ENCODE results near the gene GLB1L2.

The GLB1L2 gene

GRCh38 chr11:134383576-134384221 is 51.9 kb downstream of the GLB1L2 start:
- no peak for DNase-seq (ENCODE audit: extremely low read depth in 1 of 2, low read depth in 1 of 2)

- no peak for DNase-seq (ENCODE audit: extremely low read depth in 1 of 2, low read depth in 1 of 2)
These were observed 52.6 kb downstream of the GLB1L2 start for GRCh38 chr11:134384406-134384805.

GRCh38 chr11:134385171-134385570 is 53.4 kb downstream of the GLB1L2 start:
- DNase-seq (ENCODE audit: extremely low read depth in 1 of 2, low read depth in 1 of 2): no peak

- DNase-seq (ENCODE audit: extremely low read depth in 1 of 2, low read depth in 1 of 2): no peak
These were observed 54.2 kb downstream of the GLB1L2 start for GRCh38 chr11:134385774-134386565.

- no peak for DNase-seq (ENCODE audit: extremely low read depth in 1 of 2, low read depth in 1 of 2)
These were observed 55.2 kb downstream of the GLB1L2 start for GRCh38 chr11:134386945-134387344.

- DNase-seq (ENCODE audit: extremely low read depth in 1 of 2, low read depth in 1 of 2): no peak
These were observed 55.7 kb downstream of the GLB1L2 start for GRCh38 chr11:134387501-134387900.

- DNase-seq (ENCODE audit: extremely low read depth in 1 of 2, low read depth in 1 of 2): no peak
These were observed 56.8 kb downstream of the GLB1L2 start for GRCh38 chr11:134388590-134388989.

GRCh38 chr11:134389464-134390180 is 57.8 kb downstream of the GLB1L2 start:
- DNase-seq (ENCODE audit: extremely low read depth in 1 of 2, low read depth in 1 of 2): no peak

GRCh38 chr11:134390706-134391569 is 59.1 kb downstream of the GLB1L2 start:
- DNase-seq (ENCODE audit: extremely low read depth in 1 of 2, low read depth in 1 of 2): no peak

- no peak for DNase-seq (ENCODE audit: extremely low read depth in 1 of 2, low read depth in 1 of 2)
These were observed 59.9 kb downstream of the GLB1L2 start for GRCh38 chr11:134391656-134392055.

GRCh38 chr11:134392953-134393615 is 61.3 kb downstream of the GLB1L2 start:
- no peak for DNase-seq (ENCODE audit: extremely low read depth in 1 of 2, low read depth in 1 of 2)

- no peak for DNase-seq (ENCODE audit: extremely low read depth in 1 of 2, low read depth in 1 of 2)
These were observed 61.9 kb downstream of the GLB1L2 start for GRCh38 chr11:134393638-134394037.

- DNase-seq (ENCODE audit: extremely low read depth in 1 of 2, low read depth in 1 of 2): no peak
These were observed 62.5 kb downstream of the GLB1L2 start for GRCh38 chr11:134394311-134394710.

GRCh38 chr11:134395002-134395401 is 63.2 kb downstream of the GLB1L2 start:
- no peak for DNase-seq (ENCODE audit: extremely low read depth in 1 of 2, low read depth in 1 of 2)

GRCh38 chr11:134397304-134398078 is 65.7 kb downstream of the GLB1L2 start:
- DNase-seq (ENCODE audit: extremely low read depth in 1 of 2, low read depth in 1 of 2): no peak

- no peak for DNase-seq (ENCODE audit: extremely low read depth in 1 of 2, low read depth in 1 of 2)
These were observed 66.3 kb downstream of the GLB1L2 start for GRCh38 chr11:134398079-134398444.

- no peak for DNase-seq (ENCODE audit: extremely low read depth in 1 of 2, low read depth in 1 of 2)
These were observed 67.0 kb downstream of the GLB1L2 start for GRCh38 chr11:134398644-134399292.

- no peak for DNase-seq (ENCODE audit: extremely low read depth in 1 of 2, low read depth in 1 of 2)
These were observed 67.5 kb downstream of the GLB1L2 start for GRCh38 chr11:134399293-134399654.

GRCh38 chr11:134399996-134400395 is 68.2 kb downstream of the GLB1L2 start:
- DNase-seq (ENCODE audit: extremely low read depth in 1 of 2, low read depth in 1 of 2): no peak
